AG09309 (cell line): ENCODE data around the gene ATXN1L.

ENCODE experiments used
- DNase-seq: peaks from one replicate; pipeline ENCODE4 v3.0.0-alpha.2; 2010; ENCODE audit warnings: low read depth
- H3K4me3 ChIP-seq: 2 replicates; pipeline ENCODE4 v1.5.1; 2011; ENCODE audit warnings: mild to moderate bottlenecking, low read depth, low read length, moderate library complexity; ENCODE audit not compliant: control insufficient read depth
- CTCF ChIP-seq: IDR thresholded peaks from 2 replicates; pipeline ENCODE4 v1.5.1; 2011; ENCODE audit warnings: mild to moderate bottlenecking, low read depth, low read length, inconsistent platforms; ENCODE audit not compliant: insufficient read depth, control insufficient read depth; ENCODE audit errors: missing control alignments

The ATXN1L gene

GRCh38 chr16:71852561-71852960 is 6.8 kb downstream of the ATXN1L start:
- no peak for TF ChIP-seq CTCF
- H3K4me3 ChIP-seq = no peak overlapping the region
- DNase-seq = no peak

GRCh38 chr16:71853413-71853812 is 7.6 kb downstream of the ATXN1L start:
- TF ChIP-seq CTCF = no peak
- DNase-seq = no peak
- H3K4me3 ChIP-seq = no peak overlapping the region

GRCh38 chr16:71854369-71854948 is 8.7 kb downstream of the ATXN1L start:
- DNase-seq = no peak

GRCh38 chr16:71855937-71856662 is 10.3 kb downstream of the ATXN1L start:
- no peak for DNase-seq
- H3K4me3 ChIP-seq = no peak overlapping the region
- no peak for TF ChIP-seq CTCF

More at GRCh38 chr16:71854369-71854948, 8.7 kb downstream of the ATXN1L start:
- H3K4me3 ChIP-seq = no peak overlapping the region
- no peak for TF ChIP-seq CTCF

DNA sequence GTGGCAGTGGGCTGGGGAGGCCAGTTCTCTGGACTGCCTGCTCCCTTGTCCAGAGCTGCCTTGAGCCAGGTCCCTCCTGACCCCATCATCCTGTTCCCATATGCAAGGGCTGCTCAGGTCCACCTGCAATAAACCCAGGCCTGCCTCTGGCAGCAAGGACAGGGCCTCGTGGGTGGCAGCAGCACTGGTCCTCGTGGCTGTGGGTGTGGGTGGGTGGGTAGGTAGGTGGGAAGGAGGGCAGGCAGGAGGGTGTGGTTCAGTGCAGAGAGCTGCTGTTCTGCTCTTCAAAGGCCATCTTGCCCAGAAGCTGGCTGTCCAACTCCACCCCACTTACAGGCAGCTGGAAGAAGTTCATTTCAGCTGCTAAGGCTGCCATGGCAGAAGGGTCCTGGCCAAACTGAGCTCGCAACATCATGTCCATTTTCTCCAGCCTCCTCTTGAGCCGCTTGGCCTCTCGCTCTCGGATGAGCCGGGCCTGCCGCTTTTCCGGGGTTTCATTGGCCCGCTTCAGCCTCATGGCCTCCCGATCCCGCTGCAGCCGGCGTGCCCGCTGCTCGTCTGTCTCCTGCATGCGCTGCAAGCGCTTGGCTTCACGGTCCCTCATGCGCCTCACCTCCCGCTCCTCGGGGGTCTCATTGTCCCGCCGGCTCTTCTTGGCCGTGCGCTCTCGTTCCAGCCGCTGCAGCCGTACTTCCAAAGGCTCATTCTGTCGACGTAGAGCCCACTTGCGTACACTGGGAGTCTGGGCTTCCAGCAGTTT is 14.2 kb downstream of the ATXN1L start:
- no peak for DNase-seq
- TF ChIP-seq CTCF = no peak
- no peak overlapping the region for H3K4me3 ChIP-seq

DNA sequence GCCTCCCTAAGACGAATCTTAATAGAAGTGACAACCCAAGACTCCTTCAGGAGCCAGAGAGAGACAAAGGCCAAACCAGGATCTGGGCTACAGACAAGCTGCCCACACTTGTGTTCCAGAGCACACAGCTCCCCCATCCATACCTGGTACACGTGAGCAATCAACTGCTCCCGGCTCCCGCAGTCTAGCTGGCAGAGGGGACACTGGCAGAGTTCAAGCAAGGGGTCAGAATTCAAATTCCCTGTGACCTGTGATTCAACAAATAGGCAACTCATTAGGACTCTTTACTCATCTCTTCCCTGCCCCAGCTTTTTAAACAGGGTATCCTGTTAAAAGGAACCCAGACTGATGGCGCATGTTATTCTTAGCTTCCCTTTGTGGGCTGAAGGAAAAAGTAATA is 18.2 kb downstream of the ATXN1L start:
- DNase-seq = no peak
- no peak overlapping the region for H3K4me3 ChIP-seq
- no peak for TF ChIP-seq CTCF
